Brain microvascular endothelial cell (primary cell): Measurements from ENCODE around the gene APMAP.

Source experiments
- DNase-seq: peaks from one replicate; pipeline ENCODE4 v3.0.0-alpha.2; 2020
- H3K27ac ChIP-seq: fragments of 250-450 bp; sonication (Bioruptor Pico); 2 replicates; pipeline ENCODE4 v1.5.1; 2020; ENCODE audit warnings: mild to moderate bottlenecking, moderate library complexity
- H3K27me3 ChIP-seq: fragments of 250-450 bp; sonication (Bioruptor Pico); replicated peaks from 2 replicates; pipeline ENCODE4 v1.5.1; 2020; ENCODE audit warnings: mild to moderate bottlenecking
- H3K36me3 ChIP-seq: fragments of 250-450 bp; sonication (Bioruptor Pico); replicated peaks from 2 replicates; pipeline ENCODE4 v1.5.1; 2020; ENCODE audit warnings: mild to moderate bottlenecking
- H3K4me3 ChIP-seq: 2 replicates; pipeline ENCODE4 v1.5.1; 2011; ENCODE audit warnings: low read depth, mild to moderate bottlenecking, control low read depth, low read length, moderate library complexity
- CTCF ChIP-seq: IDR thresholded peaks from 2 replicates; pipeline ENCODE4 v1.5.1; 2011; ENCODE audit warnings: low read depth, mild to moderate bottlenecking, moderate library complexity, low read length, control low read depth, inconsistent platforms; ENCODE audit errors: missing control alignments
- in situ Hi-C: cut with HindIII; loops from 2 replicates; pipeline ENCODE4 v1.10.0; 2017; ENCODE audit warnings: low sequenced_read_pairs, low pct_ligation_motif_present

Gene APMAP

DNA sequence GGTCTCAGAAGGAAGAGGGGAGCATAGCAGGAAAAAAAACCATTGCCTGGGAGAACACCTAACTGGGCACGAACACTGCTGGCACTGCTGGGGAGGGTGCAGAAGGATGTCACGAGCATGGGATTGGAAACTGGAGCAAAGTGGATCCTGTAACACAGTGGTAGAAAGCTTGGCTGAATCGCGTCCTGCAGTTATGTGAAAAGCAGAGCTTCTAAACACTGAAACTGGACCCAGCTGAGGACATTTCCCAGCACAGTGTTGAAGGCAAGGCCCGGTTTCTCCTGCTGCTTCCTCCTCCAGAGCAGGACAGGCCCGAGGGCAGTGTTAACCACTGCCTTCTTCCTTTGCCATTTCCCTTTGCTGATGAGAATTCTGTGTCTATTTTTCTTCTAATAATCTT, 6.7 kb downstream of the APMAP start:
- H3K36me3 ChIP-seq: peaks cover 8% of the 10 kb centered on the region

GRCh38 chr20:24984961-24985640, 7.5 kb downstream of the APMAP start:
- H3K36me3 ChIP-seq: peaks cover 15% of the 10 kb centered on the region
- DNase-seq: no peak
- H3K27me3 ChIP-seq: no peaks in the 10 kb centered on the region
- in situ Hi-C loops: no loop called here
- no peak for TF ChIP-seq CTCF
- no peak overlapping the region for H3K27ac ChIP-seq
- no peak overlapping the region for H3K4me3 ChIP-seq

More for the DNA sequence above, 6.7 kb downstream of the APMAP start:
- DNase-seq: no peak
- no peaks in the 10 kb centered on the region for H3K27me3 ChIP-seq
- in situ Hi-C loops: no loop called here
- H3K4me3 ChIP-seq: no peak overlapping the region
- TF ChIP-seq CTCF: no peak
- H3K27ac ChIP-seq: no peak overlapping the region

DNA sequence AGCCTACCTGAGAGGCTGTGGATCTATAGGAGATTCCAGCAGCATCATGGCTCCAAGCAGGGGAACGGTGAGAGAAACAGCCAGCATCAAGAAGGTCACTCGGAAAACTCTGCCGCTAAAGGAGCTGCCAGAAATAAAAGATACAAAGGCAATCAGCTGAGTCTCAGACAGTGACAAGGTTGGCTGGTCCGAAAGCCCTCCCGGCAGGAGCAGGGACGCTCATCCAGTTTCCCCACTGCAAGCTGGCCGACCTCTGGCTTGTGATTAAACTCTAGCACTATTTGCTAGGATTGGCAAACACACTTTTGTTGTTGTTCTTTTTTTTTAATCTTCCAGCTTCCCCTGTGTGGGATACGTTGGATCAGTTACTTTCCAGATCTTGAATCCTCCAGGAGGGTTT, 8.7 kb downstream of the APMAP start:
- Histone ChIP-seq H3K36me3 (peaks cover 15% of the 10 kb centered on the region), H3K27ac (no peak overlapping the region), H3K27me3 (no peaks in the 10 kb centered on the region), H3K4me3 (no peak overlapping the region)
- no peak for TF ChIP-seq CTCF
- in situ Hi-C loops: no loop called here
- no peak for DNase-seq

DNA sequence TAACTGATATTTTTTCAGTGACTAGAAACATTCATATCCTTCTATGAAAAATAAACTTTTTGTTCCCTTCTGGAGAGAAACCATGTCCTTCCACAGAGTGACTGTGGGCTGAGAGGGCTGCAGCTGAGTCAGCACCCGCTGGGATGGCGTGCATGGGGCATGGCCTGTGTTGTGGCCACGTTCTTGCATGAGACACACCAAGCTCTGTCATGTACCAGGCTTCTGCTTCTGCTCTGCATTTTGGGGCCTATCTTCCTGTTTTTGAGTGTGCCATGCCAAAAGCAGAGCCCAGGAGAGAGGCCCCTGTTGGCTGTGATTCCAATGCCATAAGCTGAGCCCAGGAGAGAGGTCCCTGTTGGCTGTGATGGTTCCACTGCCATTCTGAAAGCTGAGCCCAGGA, 10.8 kb downstream of the APMAP start:
- Histone ChIP-seq H3K36me3 (peaks cover 15% of the 10 kb centered on the region), H3K4me3 (no peak overlapping the region), H3K27ac (no peak overlapping the region), H3K27me3 (no peaks in the 10 kb centered on the region)
- no peak for TF ChIP-seq CTCF
- in situ Hi-C loops: no loop called here
- no peak for DNase-seq

DNA sequence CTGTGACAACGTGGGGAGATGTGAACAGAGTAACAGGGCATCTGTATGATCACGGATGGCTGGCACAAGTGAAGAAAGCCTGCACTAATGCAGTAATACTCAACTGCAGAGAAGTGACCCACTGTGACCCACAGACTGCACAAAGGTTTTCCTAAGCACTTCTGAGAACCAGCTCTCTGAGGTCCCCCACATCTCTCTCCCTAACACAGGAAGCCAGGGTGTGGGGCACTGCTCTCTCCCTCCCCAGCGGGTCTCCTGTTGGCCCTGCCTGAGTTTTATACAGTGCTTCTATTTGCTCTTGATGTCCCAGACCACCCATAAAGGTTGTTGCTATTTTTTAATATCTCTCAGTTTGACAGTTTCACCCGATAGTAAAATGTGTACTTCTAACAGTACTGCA, 11.3 kb downstream of the APMAP start:
- no peak overlapping the region for H3K4me3 ChIP-seq
- no peak for TF ChIP-seq CTCF

More for the DNA sequence above, 11.3 kb downstream of the APMAP start:
- in situ Hi-C loops: no loop called here
- H3K27ac ChIP-seq: no peak overlapping the region
- H3K36me3 ChIP-seq: peaks cover 15% of the 10 kb centered on the region
- no peak for DNase-seq
- no peaks in the 10 kb centered on the region for H3K27me3 ChIP-seq
